SK-N-SH treated with all-trans-retinoic acid at 6 μM for 48 hours (cell line): ENCODE results near the gene GCC1.
A peak's percentile ranks its signal among the peaks of the same experiment; 100 is the strongest.

ENCODE experiments used
- ATAC-seq: fragments of 200-7000 bp; cut with Tn5 transposase; 3 replicates; pipeline ENCODE4 v1.9.1; 2020; ENCODE audit warnings: mild to moderate bottlenecking, moderate library complexity
- ARNTL ChIP-seq: fragments of 450-650 bp; formaldehyde crosslinking; IDR thresholded peaks from 2 replicates; pipeline ENCODE4 v1.5.0; 2020; ENCODE audit warnings: low read depth, mild to moderate bottlenecking, moderate library complexity, borderline replicate concordance
- BACH2 ChIP-seq: fragments of 250-450 bp; sonication (Bioruptor Pico); IDR thresholded peaks from 2 replicates; pipeline ENCODE4 v1.9.0; 2021; ENCODE audit warnings: mild to moderate bottlenecking, borderline replicate concordance
- CSDC2 ChIP-seq: fragments of 250-450 bp; sonication (Bioruptor Pico); IDR thresholded peaks from 2 replicates; pipeline ENCODE4 v1.5.0; 2020; ENCODE audit warnings: mild to moderate bottlenecking, moderate library complexity
- ESRRG ChIP-seq: fragments of 250-450 bp; sonication (Bioruptor Pico); IDR thresholded peaks from 2 replicates; pipeline ENCODE4 v1.6.1; 2021; ENCODE audit warnings: mild to moderate bottlenecking
- GLIS3 ChIP-seq: fragments of 250-450 bp; sonication (Bioruptor Pico); IDR thresholded peaks from 2 replicates; pipeline ENCODE4 v1.5.0; 2020; ENCODE audit warnings: mild to moderate bottlenecking, moderate library complexity
- ISL1 ChIP-seq: fragments of 250-450 bp; sonication (Bioruptor Pico); IDR thresholded peaks from 2 replicates; pipeline ENCODE4 v2.1.2; 2022; ENCODE audit warnings: mild to moderate bottlenecking, moderate library complexity
- OSR1 ChIP-seq: fragments of 250-450 bp; sonication (Bioruptor Pico); IDR thresholded peaks from 2 replicates; pipeline ENCODE4 v1.8.0; 2022; ENCODE audit warnings: moderate library complexity, mild to moderate bottlenecking, inconsistent platforms
- PPARA ChIP-seq: fragments of 250-450 bp; sonication (Bioruptor Pico); IDR thresholded peaks from 2 replicates; pipeline ENCODE4 v1.5.0; 2020; ENCODE audit warnings: mild to moderate bottlenecking, borderline replicate concordance
- RARB ChIP-seq: fragments of 250-450 bp; sonication (Bioruptor Pico); IDR thresholded peaks from 2 replicates; pipeline ENCODE4 v1.8.0; 2021; ENCODE audit warnings: mild to moderate bottlenecking, moderate library complexity
- SNAI2 ChIP-seq: fragments of 250-450 bp; sonication (Bioruptor Pico); IDR thresholded peaks from 2 replicates; pipeline ENCODE4 v1.5.0; 2020; ENCODE audit warnings: mild to moderate bottlenecking, moderate library complexity
- TCF4 ChIP-seq: fragments of 250-450 bp; sonication (Bioruptor Pico); IDR thresholded peaks from 2 replicates; pipeline ENCODE4 v1.8.0; 2021; ENCODE audit warnings: mild to moderate bottlenecking, moderate library complexity, borderline replicate concordance
- TOX ChIP-seq: fragments of 250-450 bp; sonication (Bioruptor Pico); IDR thresholded peaks from 2 replicates; pipeline ENCODE4 v1.8.0; 2021; ENCODE audit warnings: mild to moderate bottlenecking, moderate library complexity, borderline replicate concordance
- ZC3H10 ChIP-seq: fragments of 250-450 bp; sonication (Bioruptor Pico); IDR thresholded peaks from 2 replicates; pipeline ENCODE4 v1.5.1; 2021; ENCODE audit warnings: mild to moderate bottlenecking, moderate library complexity
- ZFP30 ChIP-seq: fragments of 450-650 bp; formaldehyde crosslinking; IDR thresholded peaks from 2 replicates; pipeline ENCODE4 v1.5.0; 2022; ENCODE audit warnings: mild to moderate bottlenecking, moderate library complexity
- ZNF565 ChIP-seq: fragments of 450-650 bp; formaldehyde crosslinking; conservative IDR thresholded peaks from 2 replicates; pipeline ENCODE4 v1.5.0; 2020; ENCODE audit warnings: low read depth, mild to moderate bottlenecking, moderate library complexity
- ZNF8 ChIP-seq: fragments of 450-650 bp; formaldehyde crosslinking; IDR thresholded peaks from 2 replicates; pipeline ENCODE4 v1.5.0; 2020; ENCODE audit warnings: mild to moderate bottlenecking, moderate library complexity
- TF ChIP-seq, protein P1 (sequence below): fragments of 250-450 bp; sonication (Bioruptor Pico); IDR thresholded peaks from 2 replicates; pipeline ENCODE4 v1.8.0; 2020; ENCODE audit warnings: mild to moderate bottlenecking, moderate library complexity, borderline replicate concordance
- TF ChIP-seq, protein P2 (sequence below): fragments of 250-450 bp; sonication (Bioruptor Pico); IDR thresholded peaks from 2 replicates; pipeline ENCODE4 v1.5.1; 2020; ENCODE audit warnings: low read depth, mild to moderate bottlenecking, moderate library complexity
- TF ChIP-seq, protein P3 (sequence below): fragments of 250-450 bp; sonication (Bioruptor Pico); IDR thresholded peaks from 2 replicates; pipeline ENCODE4 v1.5.0; 2020; ENCODE audit warnings: mild to moderate bottlenecking, moderate library complexity
- TF ChIP-seq, protein P4 (sequence below): fragments of 250-450 bp; sonication (Bioruptor Pico); IDR thresholded peaks from 2 replicates; pipeline ENCODE4 v1.5.1; 2021; ENCODE audit warnings: mild to moderate bottlenecking, moderate library complexity
- TF ChIP-seq, protein P5 (sequence below): fragments of 250-450 bp; sonication (Bioruptor Pico); IDR thresholded peaks from 2 replicates; pipeline ENCODE4 v1.8.0; 2021; ENCODE audit warnings: low read depth, mild to moderate bottlenecking, moderate library complexity, borderline replicate concordance

GCC1 gene

DNA sequence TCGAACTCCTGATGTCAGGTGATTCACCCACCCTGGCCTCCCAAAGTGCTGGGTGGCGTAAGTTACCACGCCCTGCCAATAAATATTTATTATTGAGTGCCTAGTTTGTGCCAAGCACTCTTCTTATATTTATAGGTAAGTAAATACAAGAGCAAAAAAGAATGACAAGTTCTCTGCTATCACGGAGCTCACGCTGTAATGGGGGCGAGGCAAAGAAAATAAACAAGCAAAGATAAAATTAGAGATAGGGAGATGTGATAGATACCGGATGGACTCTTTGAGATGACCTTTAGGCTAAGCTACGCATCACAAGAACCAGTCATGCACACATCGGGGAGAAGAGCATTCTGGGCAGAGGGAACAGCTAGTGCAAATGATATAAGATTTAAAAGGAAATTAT is 46.3 kb downstream of the GCC1 start:
- TF ChIP-seq TOX (CRISPR knock-in tag) (no peak), ZC3H10 (CRISPR knock-in tag) (no peak), PPARA (CRISPR knock-in tag) (no peak), ARNTL (CRISPR knock-in tag) (no peak), ISL1 (no peak), RARB (CRISPR knock-in tag) (no peak), OSR1 (CRISPR knock-in tag) (no peak), ZNF565 (CRISPR knock-in tag) (no peak), ZNF8 (CRISPR knock-in tag) (no peak)
- TF ChIP-seq, protein P1, sequence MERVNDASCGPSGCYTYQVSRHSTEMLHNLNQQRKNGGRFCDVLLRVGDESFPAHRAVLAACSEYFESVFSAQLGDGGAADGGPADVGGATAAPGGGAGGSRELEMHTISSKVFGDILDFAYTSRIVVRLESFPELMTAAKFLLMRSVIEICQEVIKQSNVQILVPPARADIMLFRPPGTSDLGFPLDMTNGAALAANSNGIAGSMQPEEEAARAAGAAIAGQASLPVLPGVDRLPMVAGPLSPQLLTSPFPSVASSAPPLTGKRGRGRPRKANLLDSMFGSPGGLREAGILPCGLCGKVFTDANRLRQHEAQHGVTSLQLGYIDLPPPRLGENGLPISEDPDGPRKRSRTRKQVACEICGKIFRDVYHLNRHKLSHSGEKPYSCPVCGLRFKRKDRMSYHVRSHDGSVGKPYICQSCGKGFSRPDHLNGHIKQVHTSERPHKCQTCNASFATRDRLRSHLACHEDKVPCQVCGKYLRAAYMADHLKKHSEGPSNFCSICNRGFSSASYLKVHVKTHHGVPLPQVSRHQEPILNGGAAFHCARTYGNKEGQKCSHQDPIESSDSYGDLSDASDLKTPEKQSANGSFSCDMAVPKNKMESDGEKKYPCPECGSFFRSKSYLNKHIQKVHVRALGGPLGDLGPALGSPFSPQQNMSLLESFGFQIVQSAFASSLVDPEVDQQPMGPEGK (CRISPR knock-in tag): no peak
- TF ChIP-seq, protein P2, sequence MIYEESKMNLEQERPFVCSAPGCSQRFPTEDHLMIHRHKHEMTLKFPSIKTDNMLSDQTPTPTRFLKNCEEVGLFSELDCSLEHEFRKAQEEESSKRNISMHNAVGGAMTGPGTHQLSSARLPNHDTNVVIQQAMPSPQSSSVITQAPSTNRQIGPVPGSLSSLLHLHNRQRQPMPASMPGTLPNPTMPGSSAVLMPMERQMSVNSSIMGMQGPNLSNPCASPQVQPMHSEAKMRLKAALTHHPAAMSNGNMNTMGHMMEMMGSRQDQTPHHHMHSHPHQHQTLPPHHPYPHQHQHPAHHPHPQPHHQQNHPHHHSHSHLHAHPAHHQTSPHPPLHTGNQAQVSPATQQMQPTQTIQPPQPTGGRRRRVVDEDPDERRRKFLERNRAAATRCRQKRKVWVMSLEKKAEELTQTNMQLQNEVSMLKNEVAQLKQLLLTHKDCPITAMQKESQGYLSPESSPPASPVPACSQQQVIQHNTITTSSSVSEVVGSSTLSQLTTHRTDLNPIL: no peak
- TF ChIP-seq, protein P3, sequence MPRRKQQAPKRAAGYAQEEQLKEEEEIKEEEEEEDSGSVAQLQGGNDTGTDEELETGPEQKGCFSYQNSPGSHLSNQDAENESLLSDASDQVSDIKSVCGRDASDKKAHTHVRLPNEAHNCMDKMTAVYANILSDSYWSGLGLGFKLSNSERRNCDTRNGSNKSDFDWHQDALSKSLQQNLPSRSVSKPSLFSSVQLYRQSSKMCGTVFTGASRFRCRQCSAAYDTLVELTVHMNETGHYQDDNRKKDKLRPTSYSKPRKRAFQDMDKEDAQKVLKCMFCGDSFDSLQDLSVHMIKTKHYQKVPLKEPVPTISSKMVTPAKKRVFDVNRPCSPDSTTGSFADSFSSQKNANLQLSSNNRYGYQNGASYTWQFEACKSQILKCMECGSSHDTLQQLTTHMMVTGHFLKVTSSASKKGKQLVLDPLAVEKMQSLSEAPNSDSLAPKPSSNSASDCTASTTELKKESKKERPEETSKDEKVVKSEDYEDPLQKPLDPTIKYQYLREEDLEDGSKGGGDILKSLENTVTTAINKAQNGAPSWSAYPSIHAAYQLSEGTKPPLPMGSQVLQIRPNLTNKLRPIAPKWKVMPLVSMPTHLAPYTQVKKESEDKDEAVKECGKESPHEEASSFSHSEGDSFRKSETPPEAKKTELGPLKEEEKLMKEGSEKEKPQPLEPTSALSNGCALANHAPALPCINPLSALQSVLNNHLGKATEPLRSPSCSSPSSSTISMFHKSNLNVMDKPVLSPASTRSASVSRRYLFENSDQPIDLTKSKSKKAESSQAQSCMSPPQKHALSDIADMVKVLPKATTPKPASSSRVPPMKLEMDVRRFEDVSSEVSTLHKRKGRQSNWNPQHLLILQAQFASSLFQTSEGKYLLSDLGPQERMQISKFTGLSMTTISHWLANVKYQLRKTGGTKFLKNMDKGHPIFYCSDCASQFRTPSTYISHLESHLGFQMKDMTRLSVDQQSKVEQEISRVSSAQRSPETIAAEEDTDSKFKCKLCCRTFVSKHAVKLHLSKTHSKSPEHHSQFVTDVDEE (CRISPR knock-in tag): no peak
- ATAC-seq: no peak

DNA sequence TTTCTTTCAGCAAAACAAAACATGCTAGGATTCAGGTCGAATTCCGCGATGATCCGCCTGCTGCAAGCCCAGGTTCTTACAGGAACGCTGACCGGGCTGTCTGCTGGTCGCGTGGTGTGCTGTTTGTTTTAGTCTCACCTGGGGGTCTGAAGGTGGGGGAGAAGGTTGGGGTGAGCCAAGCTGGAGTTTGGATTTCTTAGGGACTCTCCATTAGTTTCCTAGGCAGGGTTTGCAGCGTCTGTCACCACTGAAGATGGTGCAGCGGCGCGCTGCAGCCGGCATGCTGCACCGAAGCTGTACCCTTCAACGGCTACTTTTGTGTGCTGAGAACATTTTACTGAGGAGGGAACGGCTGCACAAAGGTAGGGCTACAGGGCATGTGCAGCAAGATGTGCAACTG is 48.7 kb downstream of the GCC1 start:
- TF ChIP-seq, protein P4, sequence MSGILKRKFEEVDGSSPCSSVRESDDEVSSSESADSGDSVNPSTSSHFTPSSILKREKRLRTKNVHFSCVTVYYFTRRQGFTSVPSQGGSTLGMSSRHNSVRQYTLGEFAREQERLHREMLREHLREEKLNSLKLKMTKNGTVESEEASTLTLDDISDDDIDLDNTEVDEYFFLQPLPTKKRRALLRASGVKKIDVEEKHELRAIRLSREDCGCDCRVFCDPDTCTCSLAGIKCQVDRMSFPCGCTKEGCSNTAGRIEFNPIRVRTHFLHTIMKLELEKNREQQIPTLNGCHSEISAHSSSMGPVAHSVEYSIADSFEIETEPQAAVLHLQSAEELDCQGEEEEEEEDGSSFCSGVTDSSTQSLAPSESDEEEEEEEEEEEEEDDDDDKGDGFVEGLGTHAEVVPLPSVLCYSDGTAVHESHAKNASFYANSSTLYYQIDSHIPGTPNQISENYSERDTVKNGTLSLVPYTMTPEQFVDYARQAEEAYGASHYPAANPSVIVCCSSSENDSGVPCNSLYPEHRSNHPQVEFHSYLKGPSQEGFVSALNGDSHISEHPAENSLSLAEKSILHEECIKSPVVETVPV (CRISPR knock-in tag): no peak
- TF ChIP-seq TCF4 (CRISPR knock-in tag) (no peak), SNAI2 (CRISPR knock-in tag) (no peak), ESRRG (CRISPR knock-in tag) (no peak)
- TF ChIP-seq, protein P5, sequence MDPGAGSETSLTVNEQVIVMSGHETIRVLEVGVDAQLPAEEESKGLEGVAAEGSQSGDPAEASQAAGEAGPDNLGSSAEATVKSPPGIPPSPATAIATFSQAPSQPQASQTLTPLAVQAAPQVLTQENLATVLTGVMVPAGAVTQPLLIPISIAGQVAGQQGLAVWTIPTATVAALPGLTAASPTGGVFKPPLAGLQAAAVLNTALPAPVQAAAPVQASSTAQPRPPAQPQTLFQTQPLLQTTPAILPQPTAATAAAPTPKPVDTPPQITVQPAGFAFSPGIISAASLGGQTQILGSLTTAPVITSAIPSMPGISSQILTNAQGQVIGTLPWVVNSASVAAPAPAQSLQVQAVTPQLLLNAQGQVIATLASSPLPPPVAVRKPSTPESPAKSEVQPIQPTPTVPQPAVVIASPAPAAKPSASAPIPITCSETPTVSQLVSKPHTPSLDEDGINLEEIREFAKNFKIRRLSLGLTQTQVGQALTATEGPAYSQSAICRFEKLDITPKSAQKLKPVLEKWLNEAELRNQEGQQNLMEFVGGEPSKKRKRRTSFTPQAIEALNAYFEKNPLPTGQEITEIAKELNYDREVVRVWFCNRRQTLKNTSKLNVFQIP (CRISPR knock-in tag): no peak
- peak; percentile 54; the same call in 2 of the 3 replicates for ATAC-seq

DNA sequence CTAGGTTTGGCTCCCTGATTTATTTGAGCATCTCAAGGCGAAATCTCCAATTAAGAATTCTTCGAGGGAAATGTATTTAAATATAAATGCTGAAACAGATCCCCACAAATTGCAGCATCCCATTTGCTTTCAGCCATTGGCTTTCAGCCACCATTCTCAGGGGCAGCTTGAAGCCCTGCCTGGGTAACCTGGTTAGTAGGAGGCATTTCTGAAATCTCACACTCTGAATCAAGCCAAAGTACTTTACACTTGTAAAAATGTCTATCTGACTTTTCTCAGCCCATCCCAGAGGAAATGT is 49.1 kb downstream of the GCC1 start:
- TF ChIP-seq, protein P5 (CRISPR knock-in tag): no peak
- no peak for TF ChIP-seq GLIS3 (CRISPR knock-in tag)
- TF ChIP-seq BACH2 (CRISPR knock-in tag): no peak
- no peak for TF ChIP-seq OSR1 (CRISPR knock-in tag)
- no peak for TF ChIP-seq ISL1
- TF ChIP-seq TCF4 (CRISPR knock-in tag): no peak
- TF ChIP-seq CSDC2 (CRISPR knock-in tag): no peak
- TF ChIP-seq ZFP30 (CRISPR knock-in tag): no peak
- TF ChIP-seq PPARA (CRISPR knock-in tag): no peak
- no peak for TF ChIP-seq ZC3H10 (CRISPR knock-in tag)
- TF ChIP-seq RARB (CRISPR knock-in tag): no peak
- no peak for TF ChIP-seq ESRRG (CRISPR knock-in tag)
- ATAC-seq: no peak
